ENCODE measurements around the gene ROBO1.
"Not testable (repeated sequence)": the region's sequence is repeated elsewhere in the genome, so short reads cannot be mapped to it uniquely, and the experiment has no call there.

The ROBO1 gene

GRCh38 chr3:79543218-79543982 is 224.4 kb downstream of the ROBO1 start:
- no peak for DNase-seq

GRCh38 chr3:79534727-79535126 is 233.1 kb downstream of the ROBO1 start:
- no peak for DNase-seq

GRCh38 chr3:79531566-79532295 is 236.1 kb downstream of the ROBO1 start:
- DNase-seq: no peak

- no peak for DNase-seq
Measured at GRCh38 chr3:79521221-79521848, 246.5 kb downstream of the ROBO1 start.

GRCh38 chr3:79517766-79518413 is 249.9 kb downstream of the ROBO1 start:
- no peak for DNase-seq

GRCh38 chr3:79516795-79517194 is 251.0 kb downstream of the ROBO1 start:
- DNase-seq: no peak

- no peak for DNase-seq
Measured at GRCh38 chr3:79515072-79515471, 252.7 kb downstream of the ROBO1 start.

- no peak for DNase-seq
Measured at GRCh38 chr3:79514069-79514468, 253.7 kb downstream of the ROBO1 start.

GRCh38 chr3:79506751-79507150 is 261.0 kb downstream of the ROBO1 start:
- DNase-seq: no peak

GRCh38 chr3:79502216-79502681 is 265.5 kb downstream of the ROBO1 start:
- DNase-seq: not testable (repeated sequence)

- DNase-seq: no peak
Measured at GRCh38 chr3:79497447-79498111, 270.2 kb downstream of the ROBO1 start.

- DNase-seq: no peak
Measured at GRCh38 chr3:79491029-79491641, 276.7 kb downstream of the ROBO1 start.

GRCh38 chr3:79490165-79491028 is 277.4 kb downstream of the ROBO1 start:
- no peak for DNase-seq

GRCh38 chr3:79488407-79488806 is 279.4 kb downstream of the ROBO1 start:
- no peak for DNase-seq

- DNase-seq: no peak
Measured at GRCh38 chr3:79480746-79481145, 287.1 kb downstream of the ROBO1 start.

- no peak for DNase-seq
Measured at GRCh38 chr3:79478620-79479019, 289.2 kb downstream of the ROBO1 start.

GRCh38 chr3:79477242-79477641 is 290.6 kb downstream of the ROBO1 start:
- no peak for DNase-seq

- no peak for DNase-seq
Measured at GRCh38 chr3:79473993-79474392, 293.8 kb downstream of the ROBO1 start.

GRCh38 chr3:79467721-79468120 is 300.1 kb downstream of the ROBO1 start:
- no peak for DNase-seq

- no peak for DNase-seq
Measured at GRCh38 chr3:79461129-79461792, 306.5 kb downstream of the ROBO1 start.

GRCh38 chr3:79453600-79453999 is 314.2 kb downstream of the ROBO1 start:
- no peak for DNase-seq
